GM18868 (cell line): ENCODE results near the gene PTPRN.
"Not testable (repeated sequence)": the region's sequence is repeated elsewhere in the genome, so short reads cannot be mapped to it uniquely, and the experiment has no call there.

ENCODE experiments used
- ATAC-seq: cut with Tn5 transposase; IDR thresholded peaks from one replicate; pipeline ENCODE4 v1.9.1; 2021; ENCODE audit warnings: mild to moderate bottlenecking, moderate library complexity; ENCODE audit not compliant: unreplicated experiment

Gene PTPRN

GRCh38 chr2:219289195-219289536, 20.0 kb downstream of the PTPRN start:
- ATAC-seq, result no peak

DNA sequence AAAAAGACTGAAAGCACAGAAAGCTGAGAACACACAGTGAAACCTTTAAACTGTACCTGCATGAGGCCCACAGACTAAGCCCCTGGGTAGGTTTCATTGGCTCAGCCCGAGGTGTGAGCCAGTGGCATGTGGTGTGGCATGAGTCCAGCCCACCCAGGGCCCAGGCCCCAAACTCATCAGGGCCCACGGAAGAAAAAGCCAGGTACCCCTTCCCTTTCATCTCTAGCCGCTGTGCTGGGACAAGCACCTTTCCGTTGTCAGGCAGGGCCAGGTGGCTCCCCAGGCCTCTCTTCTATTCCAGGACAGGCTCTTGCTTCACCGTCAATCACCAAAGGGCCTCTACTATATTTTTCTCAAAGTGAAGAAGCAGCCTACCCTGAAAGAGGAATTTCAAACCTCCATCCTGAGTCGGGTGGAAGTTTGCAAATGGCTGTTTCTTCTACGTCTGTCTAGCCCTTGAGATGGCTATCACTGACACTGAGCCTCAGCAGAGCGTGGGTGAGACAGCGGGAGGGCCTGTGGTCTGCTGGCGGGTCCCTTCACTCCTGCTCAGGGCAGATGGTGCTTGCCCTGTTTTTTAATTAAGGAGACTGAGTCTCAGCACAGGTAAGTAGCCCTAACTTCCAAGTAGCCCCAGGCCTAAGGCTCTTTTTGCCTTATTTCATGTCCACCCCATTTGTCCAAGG, 21.5 kb downstream of the PTPRN start:
- no peak for ATAC-seq

DNA sequence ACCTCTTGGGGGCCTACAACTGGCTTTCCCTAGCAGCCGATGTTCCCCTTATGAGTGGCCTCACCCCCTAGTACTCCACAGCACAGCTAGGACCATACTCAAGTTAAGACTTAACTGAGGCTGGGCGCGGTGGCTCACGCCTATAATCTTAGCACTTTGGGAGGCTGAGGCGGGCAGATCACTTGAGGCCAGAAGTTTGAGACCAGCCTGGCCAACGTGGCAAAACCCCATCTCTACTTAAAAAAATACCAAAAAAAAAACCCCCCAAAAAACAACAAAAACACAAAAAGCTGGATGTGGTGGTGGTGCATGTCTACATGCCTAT, 22.1 kb downstream of the PTPRN start:
- not testable (repeated sequence) for ATAC-seq

GRCh38 chr2:219286436-219287115, 22.6 kb downstream of the PTPRN start:
- ATAC-seq, result no peak

DNA sequence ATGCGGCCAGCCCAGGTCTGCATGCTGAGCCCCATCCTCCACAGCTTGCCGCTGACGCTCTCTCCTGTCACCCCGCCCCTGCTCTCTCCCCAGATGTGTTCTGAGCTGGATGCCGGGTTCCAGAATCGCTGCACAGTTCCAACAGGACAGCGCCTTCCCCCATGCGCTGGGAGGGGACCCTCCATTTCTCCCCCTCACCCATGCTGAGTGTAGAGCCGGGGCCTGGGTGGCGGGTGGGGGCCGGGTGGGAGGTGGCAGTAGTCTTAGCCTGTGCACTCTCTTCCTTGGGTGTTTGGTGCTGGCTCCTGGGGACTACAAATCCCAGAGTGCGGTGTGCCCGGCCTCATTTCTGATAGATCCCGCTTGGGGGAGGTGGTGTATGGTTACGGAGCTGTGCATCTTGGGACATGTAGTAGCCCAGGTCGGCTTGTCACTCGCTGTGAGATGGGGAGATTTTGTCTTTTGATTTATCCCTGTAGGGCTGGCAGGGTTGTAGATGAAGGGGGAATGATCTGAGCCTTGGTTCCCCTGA, 23.2 kb downstream of the PTPRN start:
- no peak for ATAC-seq

GRCh38 chr2:219285373-219285735, 23.8 kb downstream of the PTPRN start:
- ATAC-seq, result no peak

DNA sequence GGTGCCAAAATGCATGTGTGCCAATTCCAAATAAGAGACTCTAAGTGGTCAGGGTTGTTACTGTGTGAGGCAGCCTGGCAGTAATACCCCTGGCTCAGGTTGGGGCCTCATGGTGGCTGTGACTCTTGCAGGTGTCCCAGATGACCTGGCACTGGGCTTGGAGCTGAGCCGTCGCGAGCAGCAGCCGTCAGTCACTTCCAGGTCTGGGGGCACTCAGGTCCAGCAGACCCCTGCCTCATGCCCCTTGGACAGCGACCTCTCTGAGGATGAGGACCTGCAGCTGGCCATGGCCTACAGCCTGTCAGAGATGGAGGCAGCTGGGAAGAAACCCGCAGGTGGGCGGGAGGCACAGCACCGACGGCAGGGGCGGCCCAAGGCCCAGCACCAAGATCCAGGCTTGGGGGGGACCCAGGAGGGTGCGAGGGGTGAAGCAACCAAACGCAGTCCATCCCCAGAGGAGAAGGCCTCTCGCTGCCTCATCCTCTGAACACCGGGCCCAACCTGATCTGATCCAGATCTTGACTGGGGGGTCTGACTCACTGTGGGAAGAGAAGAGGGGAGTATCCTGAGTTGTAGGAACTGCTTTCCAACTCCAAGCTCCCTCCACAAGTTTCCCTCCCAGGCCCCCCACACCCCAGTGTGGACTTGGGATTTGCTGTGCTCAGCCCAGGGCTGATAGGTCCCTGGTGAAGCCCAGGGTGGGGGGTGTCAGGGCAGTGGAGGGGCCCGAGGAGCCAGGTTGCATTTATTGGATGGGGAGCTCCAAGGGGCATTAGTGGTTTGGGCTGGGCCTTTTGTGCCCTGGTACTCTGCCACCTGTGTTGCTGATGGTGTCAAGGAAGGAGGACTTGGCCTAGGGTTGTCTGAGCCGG, 24.5 kb downstream of the PTPRN start:
- ATAC-seq, result no peak

GRCh38 chr2:219282943-219283581, 26.1 kb downstream of the PTPRN start:
- no peak for ATAC-seq

- ATAC-seq, result no peak
These were observed 26.8 kb downstream of the PTPRN start for GRCh38 chr2:219282375-219282774.

GRCh38 chr2:219281588-219281987, 27.6 kb downstream of the PTPRN start:
- ATAC-seq, result no peak

DNA sequence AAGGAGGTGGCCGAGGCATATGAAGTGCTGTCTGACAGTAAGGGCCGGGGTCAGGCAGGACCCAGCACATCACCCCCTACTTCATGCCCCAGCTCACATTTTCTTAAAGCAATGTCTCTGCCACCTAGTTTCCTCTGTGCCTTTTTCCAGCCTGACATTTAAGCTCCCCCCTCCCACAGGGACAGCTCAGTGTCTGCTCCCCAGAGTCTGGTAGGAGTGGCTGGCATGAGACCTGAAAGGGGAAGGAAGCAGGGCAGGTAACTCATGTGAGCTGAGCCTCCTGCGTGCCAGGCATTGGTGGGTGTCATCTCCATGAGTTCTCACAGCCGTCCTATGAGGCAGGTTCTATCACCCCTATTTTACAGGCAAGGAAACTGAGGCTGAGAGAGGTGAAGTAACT, 28.6 kb downstream of the PTPRN start:
- ATAC-seq, result no peak

DNA sequence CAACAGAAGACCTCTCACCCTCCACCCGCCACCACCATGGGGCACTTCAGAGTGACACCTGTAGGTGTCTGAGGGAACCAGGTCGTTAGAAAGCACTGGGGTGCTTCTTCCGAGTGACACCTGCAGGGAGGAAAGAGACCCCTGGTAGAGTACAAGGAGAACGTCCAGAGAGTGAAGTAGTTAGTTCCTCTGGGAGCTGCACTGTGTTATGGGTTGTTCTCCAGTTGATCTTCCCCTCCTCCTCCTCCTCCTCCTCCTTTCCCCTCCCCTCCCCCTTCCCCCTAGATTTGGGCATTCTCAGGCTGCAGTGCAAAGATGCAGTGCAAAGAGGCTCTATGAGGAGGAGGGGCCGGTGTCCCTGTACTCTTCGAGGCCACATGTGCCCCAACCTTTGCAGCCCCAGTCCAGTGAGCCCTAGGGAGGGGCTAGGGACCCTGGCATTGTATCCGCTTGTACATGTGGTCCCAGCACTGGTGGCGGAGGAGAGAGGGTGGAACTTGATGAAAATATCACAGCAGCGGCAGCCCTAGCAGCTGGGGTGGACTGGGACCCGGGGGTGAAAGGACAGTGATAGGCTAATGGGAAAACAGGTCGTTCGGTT, 29.2 kb downstream of the PTPRN start:
- ATAC-seq, result no peak

GRCh38 chr2:219279151-219279915, 29.9 kb downstream of the PTPRN start, which contains the start of gene DNAJB2:
Gene DNAJB2 (plus strand): TSS chr2:219279366. CDS start chr2:219279834, 468 bp downstream.
- ATAC-seq, result peak; percentile 84

DNA sequence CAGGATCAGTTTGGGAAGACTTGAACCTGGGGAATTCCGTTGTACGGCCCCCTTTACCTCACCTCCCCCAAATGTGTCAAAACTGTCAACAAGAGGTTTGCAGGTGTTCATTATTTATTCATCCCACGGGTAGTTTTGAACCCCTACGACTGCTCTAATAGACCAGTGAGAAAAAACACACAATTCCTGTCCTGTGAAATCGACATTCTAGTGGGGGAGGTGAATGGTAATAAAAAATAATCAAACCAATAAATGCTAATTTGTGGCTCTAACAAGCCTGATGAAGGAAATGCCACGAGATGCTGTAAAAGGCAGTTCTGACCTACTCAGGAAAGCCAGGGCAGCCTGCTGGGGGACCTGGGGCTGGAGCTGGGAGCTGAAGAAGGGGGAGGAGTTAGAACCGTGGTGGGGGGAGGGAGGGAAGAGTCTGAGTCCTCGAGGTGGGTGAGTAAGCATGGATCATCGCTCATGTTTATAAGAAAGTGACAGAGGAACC, 30.5 kb downstream of the PTPRN start:
- no peak for ATAC-seq

DNA sequence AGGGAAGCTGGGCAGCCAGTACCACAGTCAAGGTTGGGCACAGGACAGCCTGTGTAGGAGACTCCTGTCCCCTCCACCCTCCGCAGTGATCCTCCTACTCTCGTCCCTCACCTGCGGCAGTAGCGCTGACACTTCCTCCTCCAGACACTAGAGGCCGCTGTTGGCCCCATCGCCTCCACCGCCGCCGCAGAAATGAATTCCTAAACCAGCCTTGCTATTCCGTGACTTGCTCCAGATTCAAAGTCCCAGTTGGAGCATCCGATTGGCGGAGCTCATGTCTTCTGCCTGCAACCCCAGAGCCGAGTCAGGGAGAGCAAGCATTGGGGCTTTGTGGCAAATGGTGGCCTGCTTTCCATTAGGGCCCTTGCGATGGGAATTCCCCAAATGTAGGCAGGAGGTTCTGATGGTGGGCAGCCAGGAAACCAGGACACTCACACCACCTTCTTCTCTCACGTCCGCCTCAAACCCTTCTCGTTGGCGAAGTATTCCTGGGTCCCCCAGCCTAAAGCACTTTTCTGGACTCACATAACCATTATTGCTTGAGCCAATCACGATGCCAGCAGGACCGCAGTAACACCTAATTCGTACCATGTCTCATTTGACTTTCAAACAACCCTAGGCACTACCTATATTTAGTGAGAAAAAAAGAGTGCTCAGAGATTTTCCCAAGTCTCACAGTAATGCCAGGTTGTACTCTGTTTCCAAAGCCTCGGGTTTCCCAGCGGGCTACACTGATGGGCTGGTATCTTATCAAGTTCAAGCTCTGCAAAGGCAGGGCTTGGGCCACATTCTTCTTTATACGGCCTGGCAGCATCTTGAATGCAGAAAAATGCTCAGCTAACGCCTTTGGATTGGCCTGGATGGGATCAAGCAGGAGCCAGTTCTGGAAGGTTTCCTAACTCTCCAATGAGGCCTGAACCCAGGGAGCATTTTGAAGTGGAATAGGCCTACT, 31.2 kb downstream of the PTPRN start:
- peak; percentile 24 for ATAC-seq

GRCh38 chr2:219274361-219274921, 34.8 kb downstream of the PTPRN start:
- ATAC-seq, result no peak

DNA sequence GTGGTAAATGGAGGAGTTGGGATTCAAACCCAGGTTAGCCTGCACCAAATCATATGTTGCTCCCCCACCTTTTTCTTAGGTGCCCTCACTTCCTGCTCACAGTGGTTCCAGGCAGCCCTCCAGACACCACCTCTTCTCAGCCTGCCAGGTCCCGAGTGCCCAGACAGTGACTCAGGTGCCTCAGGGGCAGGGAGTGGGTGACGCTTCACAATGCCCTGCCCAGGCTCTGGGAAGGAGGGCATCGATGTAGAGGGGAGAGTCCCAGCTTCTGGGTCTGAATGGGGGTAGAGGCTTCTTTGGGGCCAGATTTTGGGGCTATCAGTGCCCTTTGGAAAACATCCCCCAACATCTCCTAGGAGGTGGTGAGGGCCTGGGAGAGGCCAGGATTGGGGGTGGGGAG, 35.3 kb downstream of the PTPRN start:
- no peak for ATAC-seq

DNA sequence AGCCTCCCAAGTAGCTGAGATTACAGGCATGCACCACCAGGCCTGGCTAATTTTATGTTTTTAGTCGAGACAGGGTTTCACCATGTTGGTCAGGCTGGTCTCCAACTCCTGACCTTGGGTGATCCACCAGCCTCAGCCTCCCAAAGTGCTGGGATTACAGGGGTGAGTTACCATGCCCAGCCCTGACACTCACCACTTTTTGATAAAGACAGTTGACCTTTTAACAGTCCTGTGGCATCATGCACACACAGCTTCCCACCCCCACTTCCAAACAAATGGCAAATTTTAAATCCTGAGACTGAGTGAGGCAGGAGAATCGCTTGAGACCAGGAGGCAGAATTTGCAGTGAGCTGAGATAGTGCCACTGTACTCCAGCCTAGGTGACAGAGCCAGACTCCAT, 36.2 kb downstream of the PTPRN start:
- no peak for ATAC-seq
